Measurements from ENCODE around the gene BTG3. TPM values are rescaled to one million over a fixed set of nuclear protein-coding genes. Genes with fewer than 3 reads are reported as not detected.

BTG3 gene
- total and polyA plus RNA-seq, 9 of the 15 experiments (the other 6 are each of a cell fraction or from before 2014, with no cell fraction given): 11.7 to 43.0 (median 29.7) TPM

DNA sequence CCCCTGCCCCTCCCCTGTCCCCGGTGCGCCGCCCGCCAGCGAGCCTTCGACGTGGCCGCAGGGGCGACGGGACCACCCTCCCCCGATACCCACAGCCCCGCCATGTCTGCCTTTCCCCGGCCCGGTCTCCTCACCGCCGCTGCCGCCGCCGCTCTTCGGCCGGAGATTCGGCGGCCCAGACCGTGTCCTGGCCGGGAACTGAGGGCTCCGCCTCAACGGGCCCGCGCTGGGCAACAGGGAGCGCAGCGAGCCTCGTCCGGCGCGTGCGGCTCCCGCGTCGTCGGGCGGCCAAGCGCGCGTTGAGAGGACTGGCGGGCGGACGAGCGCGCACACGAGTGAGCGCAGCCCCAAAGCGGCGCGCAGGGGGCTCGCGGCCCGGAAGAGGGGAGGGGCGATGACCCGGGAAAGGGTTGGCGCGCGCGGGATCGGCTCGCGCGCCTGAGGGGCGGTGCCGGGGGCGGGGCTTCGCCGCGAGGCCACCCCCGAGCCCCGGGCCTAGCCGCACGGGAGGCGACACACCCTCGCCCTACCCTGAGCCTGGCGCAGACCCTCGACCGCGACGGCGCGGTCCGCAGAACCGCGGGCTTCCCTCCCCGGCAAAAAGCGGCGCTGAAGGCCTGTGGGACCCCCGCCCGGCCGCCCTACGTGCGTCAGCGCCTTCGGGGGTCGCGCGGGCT, at the start of gene BTG3 (continued):
- TF ChIP-seq ZNF143 (CRISPR knock-in tag; IDR thresholded peaks at IDR 0.05) (no peak), FIP1L1 (IDR thresholded peaks at IDR 0.05; ENCODE audit: low read depth, low read length, poor library complexity, severe bottlenecking) (peak; percentile 63), ZNF175 (CRISPR knock-in tag; IDR thresholded peaks at IDR 0.05; ENCODE audit: low read depth) (no peak), ZNF512 (tag; IDR thresholded peaks at IDR 0.05) (no peak), ZNF184 (CRISPR knock-in tag; IDR thresholded peaks at IDR 0.05) (no peak), TEAD1 (CRISPR knock-in tag; IDR thresholded peaks at IDR 0.05) (0 out of 4 replicates have a peak, but pooled peaks of 1 of the 2 experiments have one; percentile 53), KHSRP (IDR thresholded peaks at IDR 0.05) (no peak), GTF2B (IDR thresholded peaks at IDR 0.05; ENCODE audit: extremely low read depth, insufficient read length) (no peak), DDX20 (tag; IDR thresholded peaks at IDR 0.05; ENCODE audit: low read depth) (no peak), NCOA6 (IDR thresholded peaks at IDR 0.05) (0 out of 2 replicates have a peak, but pooled peaks have one; percentile 57), RUNX1 (IDR thresholded peaks at IDR 0.05; ENCODE audit: low read depth) (no peak), HDAC2 (IDR thresholded peaks at IDR 0.05) (no peak), CCNT2 (IDR thresholded peaks at IDR 0.05; ENCODE audit: borderline replicate concordance, extremely low read depth, insufficient read length, low read depth, low read length) (peak; percentile 77), SIRT6 (IDR thresholded peaks at IDR 0.05; ENCODE audit: low read depth, low read length) (no peak), GTF3C2 (IDR thresholded peaks at IDR 0.05; ENCODE audit: borderline replicate concordance, extremely low read depth, insufficient read length) (no peak), MAZ (CRISPR knock-in tag; conservative IDR thresholded peaks at IDR 0.05 in 1 of 2, IDR thresholded peaks at IDR 0.05 in 1 of 2) (peak; percentile 50 to 84), NR2C1 (IDR thresholded peaks at IDR 0.05) (no peak), NR2C1 (tag; IDR thresholded peaks at IDR 0.05) (no peak), BCL6 (CRISPR knock-in tag; IDR thresholded peaks at IDR 0.05) (no peak)
- TF ChIP-seq, protein P1, sequence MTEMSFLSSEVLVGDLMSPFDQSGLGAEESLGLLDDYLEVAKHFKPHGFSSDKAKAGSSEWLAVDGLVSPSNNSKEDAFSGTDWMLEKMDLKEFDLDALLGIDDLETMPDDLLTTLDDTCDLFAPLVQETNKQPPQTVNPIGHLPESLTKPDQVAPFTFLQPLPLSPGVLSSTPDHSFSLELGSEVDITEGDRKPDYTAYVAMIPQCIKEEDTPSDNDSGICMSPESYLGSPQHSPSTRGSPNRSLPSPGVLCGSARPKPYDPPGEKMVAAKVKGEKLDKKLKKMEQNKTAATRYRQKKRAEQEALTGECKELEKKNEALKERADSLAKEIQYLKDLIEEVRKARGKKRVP (CRISPR knock-in tag; IDR thresholded peaks at IDR 0.05): no peak
- TF ChIP-seq, protein P2, sequence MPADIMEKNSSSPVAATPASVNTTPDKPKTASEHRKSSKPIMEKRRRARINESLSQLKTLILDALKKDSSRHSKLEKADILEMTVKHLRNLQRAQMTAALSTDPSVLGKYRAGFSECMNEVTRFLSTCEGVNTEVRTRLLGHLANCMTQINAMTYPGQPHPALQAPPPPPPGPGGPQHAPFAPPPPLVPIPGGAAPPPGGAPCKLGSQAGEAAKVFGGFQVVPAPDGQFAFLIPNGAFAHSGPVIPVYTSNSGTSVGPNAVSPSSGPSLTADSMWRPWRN (IDR thresholded peaks at IDR 0.05; ENCODE audit: low read depth): no peak

Measured in K562 (cell line).